A549 (cell line): ENCODE measurements around the gene EIF6. TPM values are rescaled to one million over a fixed set of nuclear protein-coding genes. Genes with fewer than 3 reads are reported as not detected.

ENCODE experiments used
- ATAC-seq, 2 experiments: fragments of 200-7000 bp in 1 of 2; fragments of >200 bp in 1 of 2; cut with Nextera tagmentation in 1 of 2; cut with Tn5 transposase in 1 of 2; 3 replicates each; pipeline versions ENCODE4 v1.8.0 to v1.9.1; 2018 to 2020; ENCODE audit warnings: mild to moderate bottlenecking in 1 of 2, moderate library complexity in 1 of 2
- CTCF ChIA-PET: fragments of 300-600 bp; sonication (Branson Sonifier 250); formaldehyde crosslinking; extraction: SDS; loops from one replicate; lab custom pipeline; 2021; ENCODE audit warnings: antibody characterized with exemption, inconsistent platforms; lab: Yijun Ruan, JAX
- POLR2A ChIA-PET: fragments of 350-600 bp; formaldehyde crosslinking; extraction: SDS; loops from one replicate; lab custom pipeline; 2021; ENCODE audit warnings: antibody characterized with exemption, inconsistent platforms; lab: Yijun Ruan, JAX
- DNase-seq, 2 experiments: peaks; one replicate each; pipeline versions ENCODE4 v3.0.0 to v3.0.0-alpha.2; 2011 to 2016; ENCODE audit warnings: low read depth in 1 of 2, low spot score in 1 of 2
- FAIRE-seq: peaks from 2 replicates; lab custom pipeline; 2011; peaks lifted over from hg19 to GRCh38; lab: Jason Lieb, UNC
- H3K27ac ChIP-seq, 2 experiments: fragments of >200 bp; sonication (Bioruptor Twin); formaldehyde crosslinking; 3 replicates each; pipeline ENCODE4 v1.5.1; 2016 to 2017
- H3K4me1 ChIP-seq: fragments of >200 bp; sonication (Bioruptor Twin); formaldehyde crosslinking; 3 replicates; pipeline ENCODE4 v1.6.1; 2016
- H3K4me2 ChIP-seq: fragments of >200 bp; sonication (Bioruptor Twin); formaldehyde crosslinking; 3 replicates; pipeline ENCODE4 v1.6.1; 2016
- H3K4me3 ChIP-seq: fragments of >200 bp; sonication (Bioruptor Twin); formaldehyde crosslinking; 3 replicates; pipeline ENCODE4 v1.5.1; 2016
- H3K9me3 ChIP-seq: fragments of >200 bp; sonication (Bioruptor Twin); formaldehyde crosslinking; 3 replicates; pipeline ENCODE4 v1.6.1; 2016
- BHLHE40 ChIP-seq: IDR thresholded peaks from 2 replicates; pipeline ENCODE4 v1.6.1; 2012; ENCODE audit warnings: low read depth, low read length, inconsistent platforms
- CBX8 ChIP-seq: fragments of 200-600 bp; sonication (generic); IDR thresholded peaks from 2 replicates; pipeline ENCODE4 v1.6.1; 2016
- CHD2 ChIP-seq: fragments of 150-350 bp; IDR thresholded peaks from 2 replicates; pipeline ENCODE4 v1.6.1; 2014; ENCODE audit warnings: low read length; ENCODE audit not compliant: partially characterized antibody
- EHMT2 ChIP-seq: fragments of 200-600 bp; sonication (generic); IDR thresholded peaks from 2 replicates; pipeline ENCODE4 v1.6.1; 2016; ENCODE audit warnings: antibody characterized with exemption, low read depth, mild to moderate bottlenecking, moderate library complexity
- EP300 ChIP-seq, 2 experiments: fragments of >200 bp; sonication (Bioruptor Twin); formaldehyde crosslinking; IDR thresholded peaks; 2 replicates in 1 of 2; 3 replicates in 1 of 2; pipeline ENCODE4 v1.6.1; 2016 to 2017
- ESRRA ChIP-seq: fragments of 150-350 bp; IDR thresholded peaks from 2 replicates; pipeline ENCODE4 v1.6.1; 2014; ENCODE audit warnings: mild to moderate bottlenecking, low read length, borderline replicate concordance
- FOSL2 ChIP-seq, 2 experiments: fragments of 450-650 bp in 1 of 2; fragments of >200 bp in 1 of 2; sonication (Bioruptor Twin) in 1 of 2; formaldehyde crosslinking; IDR thresholded peaks; 2 replicates each; pipeline versions ENCODE4 v1.5.0 to v1.6.1; 2016 to 2020; ENCODE audit warnings: mild to moderate bottlenecking in 1 of 2, moderate library complexity in 1 of 2
- HOXB13 ChIP-seq: fragments of 250-450 bp; sonication (Bioruptor Pico); IDR thresholded peaks from 2 replicates; pipeline ENCODE4 v1.5.0; 2020; ENCODE audit warnings: low read depth, mild to moderate bottlenecking, moderate library complexity
- HOXB5 ChIP-seq: fragments of 250-450 bp; sonication (Bioruptor Pico); IDR thresholded peaks from 2 replicates; pipeline ENCODE4 v1.5.0; 2020; ENCODE audit warnings: mild to moderate bottlenecking, moderate library complexity
- JUN ChIP-seq, 2 experiments: fragments of >200 bp; sonication (Bioruptor Twin); formaldehyde crosslinking; IDR thresholded peaks; 2 replicates in 1 of 2; 3 replicates in 1 of 2; pipeline ENCODE4 v1.6.1; 2016 to 2017
- JUNB ChIP-seq: fragments of >200 bp; sonication (Bioruptor Twin); formaldehyde crosslinking; IDR thresholded peaks from 2 replicates; pipeline ENCODE4 v1.6.1; 2016
- KDM1A ChIP-seq: fragments of 200-600 bp; sonication (generic); IDR thresholded peaks from 2 replicates; pipeline ENCODE4 v1.6.1; 2016; ENCODE audit warnings: low read depth, mild to moderate bottlenecking
- KDM5A ChIP-seq: fragments of 200-600 bp; sonication (generic); IDR thresholded peaks from 2 replicates; pipeline ENCODE4 v1.6.1; 2016; ENCODE audit warnings: antibody characterized with exemption, mild to moderate bottlenecking
- MAX ChIP-seq: IDR thresholded peaks from 2 replicates; pipeline ENCODE4 v1.6.1; 2012
- POLR2AphosphoS2 ChIP-seq: conservative IDR thresholded peaks from 2 replicates; pipeline ENCODE4 v1.6.1; 2012; ENCODE audit warnings: low read length, improper control_type of control experiment, inconsistent platforms
- SMC3 ChIP-seq: fragments of >200 bp; sonication (Bioruptor Twin); formaldehyde crosslinking; IDR thresholded peaks from 3 replicates; pipeline ENCODE4 v1.6.1; 2018; ENCODE audit warnings: inconsistent platforms
- ZC3H11A ChIP-seq: fragments of 450-650 bp; IDR thresholded peaks from 2 replicates; pipeline ENCODE4 v1.6.1; 2014; ENCODE audit warnings: antibody characterized with exemption, mild to moderate bottlenecking
- ZFP36 ChIP-seq: fragments of 450-650 bp; IDR thresholded peaks from 2 replicates; pipeline ENCODE4 v1.6.1; 2014; ENCODE audit warnings: borderline replicate concordance; ENCODE audit not compliant: partially characterized antibody
- ZNF302 ChIP-seq: fragments of 250-450 bp; sonication (Bioruptor Pico); IDR thresholded peaks from 2 replicates; pipeline ENCODE4 v1.9.0; 2021; ENCODE audit warnings: inconsistent platforms, mild to moderate bottlenecking, moderate library complexity
- WGBS: methylation state at CpG from one replicate; pipeline ENCODE4 v1.1.6; 2017; ENCODE audit errors: missing lambda C conversion rate; 5-methylcytosine and 5-hydroxymethylcytosine counted together
- polyA plus RNA-seq, 4 experiments: library from polyadenylated mRNA; depleted of rRNA in 3 of 4; stranded (reverse); fragments of >200 nt; fragmentation: RNase III in 1 of 4; extraction: RNeasy Plus Mini Kit Qiagen cat#74134 plus additional on column Dnase treatment in 1 of 4; gene quantifications; 2 replicates in 3 of 4; 3 replicates in 1 of 4; pipeline ENCODE4 v1.2.3, GENCODE V29; 2011 to 2017
- TF ChIP-seq, protein P1 (sequence below): fragments of 450-650 bp; IDR thresholded peaks from 2 replicates; pipeline ENCODE4 v1.6.1; 2014; ENCODE audit warnings: antibody characterized with exemption
- TF ChIP-seq, protein P2 (sequence below): fragments of >200 bp; sonication (Bioruptor Twin); formaldehyde crosslinking; IDR thresholded peaks from 3 replicates; pipeline ENCODE4 v1.5.1; 2016

EIF6 gene
- polyA plus RNA-seq, 2 of the 4 experiments (the other 2 are of a cell fraction) = 184 to 294 TPM

DNA sequence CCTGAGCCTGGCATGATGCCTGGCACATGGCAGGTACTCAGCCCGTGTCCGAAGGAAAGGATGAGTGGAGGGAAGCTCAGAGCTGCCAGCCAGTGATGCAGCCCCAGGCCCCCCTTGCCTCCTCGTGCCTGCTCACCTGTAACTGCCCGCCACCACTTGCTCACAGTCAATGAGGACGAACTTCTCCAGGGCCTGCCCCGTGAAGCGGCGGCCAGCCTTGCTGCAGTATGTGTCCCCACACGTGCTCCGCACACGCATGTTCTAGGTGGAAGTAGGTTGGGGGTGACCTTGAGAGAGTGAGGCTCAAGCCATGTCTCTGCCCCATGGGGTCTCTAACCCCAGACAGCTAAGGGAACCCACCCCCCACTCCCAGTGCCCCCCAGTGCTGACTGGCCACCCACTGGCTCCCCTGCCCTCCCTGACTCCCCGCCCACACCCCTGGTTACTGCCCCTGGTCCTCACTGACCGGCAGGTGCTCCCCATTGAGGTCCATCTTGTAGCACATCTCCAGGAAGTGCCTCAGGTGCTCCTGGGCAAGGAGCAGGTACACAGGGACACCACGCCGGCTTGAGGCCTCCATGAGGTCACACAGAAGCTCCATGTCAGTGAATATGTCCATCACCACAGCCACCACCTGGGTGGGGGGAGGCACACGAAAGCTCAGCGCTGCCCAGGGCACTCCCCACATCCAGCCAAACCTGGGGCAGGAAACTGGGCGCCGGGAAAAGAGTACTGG is 3.9 kb upstream of the EIF6 start:
- peaks cover 14% of the 10 kb centered on the region for H3K4me1 ChIP-seq
- POLR2A ChIA-PET = no interaction called here
- no peak overlapping the region for H3K4me2 ChIP-seq
- no peak for FAIRE-seq
- no peaks in the 10 kb centered on the region for H3K9me3 ChIP-seq
- H3K27ac ChIP-seq = no peak overlapping the region
- CTCF ChIA-PET = interaction anchor here (0.9 to 10.6 kb wide), 9 partner anchors 9 to 850 kb away, joined by 3 to 138 read pairs (median 4); partner anchors contain the start of gene GDF5
- TF ChIP-seq KDM5A = no peak
- no peak for TF ChIP-seq JUNB
- TF ChIP-seq BHLHE40 = no peak
- no peak for TF ChIP-seq CHD2
- no peak for TF ChIP-seq JUN (IDR thresholded peaks at IDR 0.05)
- TF ChIP-seq, protein P1, sequence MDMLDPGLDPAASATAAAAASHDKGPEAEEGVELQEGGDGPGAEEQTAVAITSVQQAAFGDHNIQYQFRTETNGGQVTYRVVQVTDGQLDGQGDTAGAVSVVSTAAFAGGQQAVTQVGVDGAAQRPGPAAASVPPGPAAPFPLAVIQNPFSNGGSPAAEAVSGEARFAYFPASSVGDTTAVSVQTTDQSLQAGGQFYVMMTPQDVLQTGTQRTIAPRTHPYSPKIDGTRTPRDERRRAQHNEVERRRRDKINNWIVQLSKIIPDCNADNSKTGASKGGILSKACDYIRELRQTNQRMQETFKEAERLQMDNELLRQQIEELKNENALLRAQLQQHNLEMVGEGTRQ = no peak
- TF ChIP-seq EP300 (IDR thresholded peaks at IDR 0.05) = no peak
- TF ChIP-seq MAX = no peak
- no peak for TF ChIP-seq ZC3H11A
- TF ChIP-seq CBX8 = no peak
- no peak for TF ChIP-seq ZNF302 (CRISPR knock-in tag)
- TF ChIP-seq, protein P2, sequence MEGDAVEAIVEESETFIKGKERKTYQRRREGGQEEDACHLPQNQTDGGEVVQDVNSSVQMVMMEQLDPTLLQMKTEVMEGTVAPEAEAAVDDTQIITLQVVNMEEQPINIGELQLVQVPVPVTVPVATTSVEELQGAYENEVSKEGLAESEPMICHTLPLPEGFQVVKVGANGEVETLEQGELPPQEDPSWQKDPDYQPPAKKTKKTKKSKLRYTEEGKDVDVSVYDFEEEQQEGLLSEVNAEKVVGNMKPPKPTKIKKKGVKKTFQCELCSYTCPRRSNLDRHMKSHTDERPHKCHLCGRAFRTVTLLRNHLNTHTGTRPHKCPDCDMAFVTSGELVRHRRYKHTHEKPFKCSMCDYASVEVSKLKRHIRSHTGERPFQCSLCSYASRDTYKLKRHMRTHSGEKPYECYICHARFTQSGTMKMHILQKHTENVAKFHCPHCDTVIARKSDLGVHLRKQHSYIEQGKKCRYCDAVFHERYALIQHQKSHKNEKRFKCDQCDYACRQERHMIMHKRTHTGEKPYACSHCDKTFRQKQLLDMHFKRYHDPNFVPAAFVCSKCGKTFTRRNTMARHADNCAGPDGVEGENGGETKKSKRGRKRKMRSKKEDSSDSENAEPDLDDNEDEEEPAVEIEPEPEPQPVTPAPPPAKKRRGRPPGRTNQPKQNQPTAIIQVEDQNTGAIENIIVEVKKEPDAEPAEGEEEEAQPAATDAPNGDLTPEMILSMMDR = no peak
- no peak for TF ChIP-seq ESRRA
- no peak for TF ChIP-seq FOSL2 (IDR thresholded peaks at IDR 0.05)
- TF ChIP-seq FOSL2 (CRISPR knock-in tag; IDR thresholded peaks at IDR 0.05) = no peak
- no peak for TF ChIP-seq POLR2AphosphoS2
- TF ChIP-seq EHMT2 = no peak
- no peak for TF ChIP-seq HOXB13 (CRISPR knock-in tag)
- no peak for TF ChIP-seq KDM1A
- TF ChIP-seq ZFP36 = no peak
- TF ChIP-seq HOXB5 (CRISPR knock-in tag) = no peak
- ATAC-seq = no peak
- DNase-seq = no peak
- 94% methylated on average over 17 of the region's 19 CpGs for WGBS
- H3K4me3 ChIP-seq = no peak overlapping the region

DNA sequence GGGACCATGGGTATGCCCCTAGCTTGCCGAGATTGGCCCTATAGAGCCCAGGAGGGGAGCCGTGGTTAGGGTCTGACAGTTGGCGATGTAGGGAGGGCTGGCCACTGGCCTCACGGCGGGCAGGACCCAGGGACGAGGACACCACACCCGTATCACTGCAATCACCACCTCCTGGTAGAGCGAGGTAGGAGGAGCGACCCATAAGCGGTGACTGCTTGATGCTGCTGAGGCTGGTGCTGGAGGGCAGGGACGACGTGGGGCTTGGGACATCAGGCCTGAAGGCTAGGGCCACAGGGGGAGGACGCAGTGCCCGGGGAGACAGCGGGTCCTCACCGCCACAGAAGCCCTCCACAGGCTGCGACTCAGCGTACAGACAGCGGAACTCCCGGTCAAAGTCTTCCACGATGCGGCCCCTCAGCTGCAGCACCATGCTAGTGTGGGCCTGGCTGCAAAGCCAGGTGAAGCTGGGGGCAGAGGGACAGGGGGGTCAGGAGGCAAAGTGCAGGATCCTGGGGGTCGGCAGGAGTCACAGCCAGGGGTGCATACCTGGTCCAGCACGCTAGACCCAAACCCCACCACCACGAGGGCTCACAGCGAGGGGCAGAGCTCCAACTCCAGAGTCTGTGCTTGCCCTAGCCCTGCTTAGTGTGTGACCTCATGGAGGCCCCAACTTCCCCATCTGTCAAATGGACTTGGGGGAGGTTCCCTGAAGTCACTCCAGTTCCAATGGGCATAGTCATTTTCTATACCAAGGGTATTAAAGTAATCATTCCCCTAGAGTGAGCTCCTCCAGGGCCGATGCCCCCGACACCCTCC is 3.1 kb upstream of the EIF6 start:
- ATAC-seq (no peak), DNase-seq (no peak), FAIRE-seq (no peak)
- no peaks in the 10 kb centered on the region for H3K9me3 ChIP-seq
- H3K4me1 ChIP-seq = peaks cover 22% of the 10 kb centered on the region
- ChIA-PET CTCF (interaction anchor here (0.7 to 10.6 kb wide), 6 partner anchors 12 to 191 kb away, joined by 3 to 138 read pairs (median 8); no protein-coding TSS in a partner anchor), POLR2A (no interaction called here)
- no peak overlapping the region for H3K4me3 ChIP-seq
- TF ChIP-seq SMC3 = no peak
- TF ChIP-seq EHMT2 = no peak
- H3K4me2 ChIP-seq = no peak overlapping the region
- 87% methylated on average over 22 of the region's 28 CpGs for whole genome bisulfite sequencing
- 0 out of 6 replicates have a peak overlapping the region, but pooled peaks of 1 of the 2 experiments have one; percentile 15 for H3K27ac ChIP-seq
